Measurements from ENCODE around the gene MILR1. TPM values are rescaled to one million over a fixed set of nuclear protein-coding genes. Genes with fewer than 3 reads are reported as not detected.

MILR1 gene
- total RNA-seq, 1 experiment from 2014 or later = 9.8 TPM

- Mint-ChIP-seq H3K36me3 (ENCODE audit: insufficient read depth, unreplicated experiment) (peaks cover 15% of the 10 kb centered on the region), H3K27me3 (ENCODE audit: insufficient read depth, unreplicated experiment) (no peaks in the 10 kb centered on the region), H3K4me3 (ENCODE audit: unreplicated experiment) (no peak overlapping the region), H3K4me1 (ENCODE audit: insufficient read depth, unreplicated experiment) (no peaks in the 10 kb centered on the region), H3K9me3 (ENCODE audit: unreplicated experiment) (no peaks in the 10 kb centered on the region), H3K27ac (ENCODE audit: low read depth, unreplicated experiment) (no peak overlapping the region)
- intact Hi-C loops (cut with micrococcal nuclease) = no loop called here
- DNase-seq (ENCODE audit: unreplicated experiment) = no peak
- no TSS peak for BruUV-seq (replicated peaks)
- POLR2A ChIA-PET = interaction anchor here (0.7 kb wide), 1 partner anchor 110 kb away, joined by 3 read pairs; no protein-coding TSS in a partner anchor
- TF ChIP-seq, protein P1, sequence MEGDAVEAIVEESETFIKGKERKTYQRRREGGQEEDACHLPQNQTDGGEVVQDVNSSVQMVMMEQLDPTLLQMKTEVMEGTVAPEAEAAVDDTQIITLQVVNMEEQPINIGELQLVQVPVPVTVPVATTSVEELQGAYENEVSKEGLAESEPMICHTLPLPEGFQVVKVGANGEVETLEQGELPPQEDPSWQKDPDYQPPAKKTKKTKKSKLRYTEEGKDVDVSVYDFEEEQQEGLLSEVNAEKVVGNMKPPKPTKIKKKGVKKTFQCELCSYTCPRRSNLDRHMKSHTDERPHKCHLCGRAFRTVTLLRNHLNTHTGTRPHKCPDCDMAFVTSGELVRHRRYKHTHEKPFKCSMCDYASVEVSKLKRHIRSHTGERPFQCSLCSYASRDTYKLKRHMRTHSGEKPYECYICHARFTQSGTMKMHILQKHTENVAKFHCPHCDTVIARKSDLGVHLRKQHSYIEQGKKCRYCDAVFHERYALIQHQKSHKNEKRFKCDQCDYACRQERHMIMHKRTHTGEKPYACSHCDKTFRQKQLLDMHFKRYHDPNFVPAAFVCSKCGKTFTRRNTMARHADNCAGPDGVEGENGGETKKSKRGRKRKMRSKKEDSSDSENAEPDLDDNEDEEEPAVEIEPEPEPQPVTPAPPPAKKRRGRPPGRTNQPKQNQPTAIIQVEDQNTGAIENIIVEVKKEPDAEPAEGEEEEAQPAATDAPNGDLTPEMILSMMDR (IDR thresholded peaks at IDR 0.05; ENCODE audit: unreplicated experiment) = no peak
- CTCF ChIA-PET = no interaction called here
These were observed 23.6 kb downstream of the MILR1 start for GRCh38 chr17:64472564-64472963.

DNA sequence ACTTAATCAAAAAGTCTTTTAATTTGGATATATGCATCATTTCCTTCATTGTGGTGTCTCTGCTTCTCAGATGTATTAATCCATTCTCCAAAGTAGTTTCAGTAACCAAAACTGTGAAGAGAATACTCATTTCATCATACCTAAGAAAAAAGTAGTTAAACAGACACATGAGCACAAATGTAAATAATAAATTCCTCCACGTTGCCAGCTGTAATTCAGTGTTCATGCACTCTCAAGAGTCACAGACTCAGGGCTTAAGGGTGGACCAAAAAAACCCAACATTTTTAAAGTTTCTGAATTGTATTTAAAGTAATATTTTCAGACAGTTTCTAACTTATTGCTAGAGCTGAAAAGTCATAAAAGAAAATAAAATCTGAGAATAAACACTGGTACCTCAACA is 28.9 kb downstream of the MILR1 start:
- DNase-seq (ENCODE audit: unreplicated experiment) = no peak
- Mint-ChIP-seq H3K4me3 (ENCODE audit: unreplicated experiment) (no peak overlapping the region), H3K27ac (ENCODE audit: low read depth, unreplicated experiment) (no peak overlapping the region), H3K27me3 (ENCODE audit: insufficient read depth, unreplicated experiment) (no peaks in the 10 kb centered on the region), H3K9me3 (ENCODE audit: unreplicated experiment) (no peaks in the 10 kb centered on the region), H3K36me3 (ENCODE audit: insufficient read depth, unreplicated experiment) (peaks cover 37% of the 10 kb centered on the region), H3K4me1 (ENCODE audit: insufficient read depth, unreplicated experiment) (no peaks in the 10 kb centered on the region)
- TF ChIP-seq, protein P1 (IDR thresholded peaks at IDR 0.05; ENCODE audit: unreplicated experiment) = no peak
- CTCF ChIA-PET = interaction anchor here (0.6 to 1.2 kb wide), 4 partner anchors 10 to 487 kb away, joined by 3 to 5 read pairs (median 4); no protein-coding TSS in a partner anchor
- BruUV-seq (replicated peaks) = no TSS peak
- intact Hi-C loops (cut with micrococcal nuclease) = no loop called here
- POLR2A ChIA-PET = interaction anchor here (1.6 kb wide), 1 partner anchor 29 kb away, joined by 8 read pairs; the partner anchor contains the start of gene CEP95

GRCh38 chr17:64480951-64481350 is 32.0 kb downstream of the MILR1 start:
- no peaks in the 10 kb centered on the region for H3K27me3 Mint-ChIP-seq (ENCODE audit: insufficient read depth, unreplicated experiment)
- BruUV-seq (replicated peaks) = no TSS peak
- H3K9me3 Mint-ChIP-seq (ENCODE audit: unreplicated experiment) = no peaks in the 10 kb centered on the region
- intact Hi-C loops (cut with micrococcal nuclease) = no loop called here
- peaks cover 55% of the 10 kb centered on the region for H3K36me3 Mint-ChIP-seq (ENCODE audit: insufficient read depth, unreplicated experiment)
- TF ChIP-seq, protein P1 (IDR thresholded peaks at IDR 0.05; ENCODE audit: unreplicated experiment) = no peak
- DNase-seq (ENCODE audit: unreplicated experiment) = no peak
- ChIA-PET POLR2A (interaction anchor here (0.7 to 0.8 kb wide), 2 partner anchors 8 to 25 kb away, joined by 3 read pairs; partner anchors contain the start of genes CEP95 and DDX5), CTCF (interaction anchor here (0.6 to 1.8 kb wide), 4 partner anchors 9 to 47 kb away, joined by 3 to 9 read pairs (median 6); no protein-coding TSS in a partner anchor)
- H3K4me3 Mint-ChIP-seq (ENCODE audit: unreplicated experiment) = no peak overlapping the region
- no peaks in the 10 kb centered on the region for H3K4me1 Mint-ChIP-seq (ENCODE audit: insufficient read depth, unreplicated experiment)
- no peak overlapping the region for H3K27ac Mint-ChIP-seq (ENCODE audit: low read depth, unreplicated experiment)

GRCh38 chr17:64484380-64484779 is 35.5 kb downstream of the MILR1 start:
- Mint-ChIP-seq H3K27me3 (ENCODE audit: insufficient read depth, unreplicated experiment) (no peaks in the 10 kb centered on the region), H3K27ac (ENCODE audit: low read depth, unreplicated experiment) (no peak overlapping the region), H3K4me1 (ENCODE audit: insufficient read depth, unreplicated experiment) (no peaks in the 10 kb centered on the region), H3K36me3 (ENCODE audit: insufficient read depth, unreplicated experiment) (peaks cover 71% of the 10 kb centered on the region), H3K4me3 (ENCODE audit: unreplicated experiment) (no peak overlapping the region), H3K9me3 (ENCODE audit: unreplicated experiment) (no peaks in the 10 kb centered on the region)
- TF ChIP-seq, protein P1 (IDR thresholded peaks at IDR 0.05; ENCODE audit: unreplicated experiment) = no peak
- POLR2A ChIA-PET = interaction anchor here (1.9 to 2.5 kb wide), 2 partner anchors 12 to 22 kb away, joined by 10 read pairs; partner anchors contain the start of genes CEP95, DDX5 and POLG2
- BruUV-seq (replicated peaks) = no TSS peak
- no peak for DNase-seq (ENCODE audit: unreplicated experiment)
- CTCF ChIA-PET = interaction anchor here (0.7 to 1.0 kb wide), 3 partner anchors 65 to 284 kb away, joined by 3 read pairs; no protein-coding TSS in a partner anchor
- intact Hi-C loops (cut with micrococcal nuclease) = no loop called here
